K562 (cell line): ENCODE measurements around the gene ZCCHC17. TPM values are rescaled to one million over a fixed set of nuclear protein-coding genes. Genes with fewer than 3 reads are reported as not detected.
A peak's percentile ranks its signal among the peaks of the same experiment; 100 is the strongest.

Experiments used
- ATAC-seq: fragments of 200-7000 bp; cut with Tn5 transposase; 3 replicates; pipeline ENCODE4 v1.9.1; 2020; ENCODE audit warnings: moderate library complexity
- BruUV-seq: library from RNA; stranded (reverse); fragments of 400-500 nt; replicated peaks from 2 replicates; lab custom pipeline; 2021; lab: Mats Ljungman, UMichigan
- CTCF ChIA-PET: fragments of 300-600 bp; formaldehyde crosslinking; extraction: SDS; loops from one replicate; lab custom pipeline; 2021; ENCODE audit warnings: low intra/inter-chr PET ratio; lab: Yijun Ruan, JAX
- POLR2A ChIA-PET: fragments of 300-600, 350-650 bp; sonication (Branson Sonifier 250); formaldehyde crosslinking; extraction: SDS; loops from one replicate; lab custom pipeline; 2021; ENCODE audit warnings: antibody characterized with exemption, inconsistent platforms; lab: Yijun Ruan, JAX
- DNase-seq, 4 experiments: peaks; one replicate each; pipeline versions ENCODE4 v3.0.0 to v3.0.0-alpha.2; 2011 to 2018; ENCODE audit warnings: low spot score in 3 of 4, mixed read lengths in 3 of 4; ENCODE audit errors: extremely low read depth in 1 of 4
- FAIRE-seq: peaks from 2 replicates; lab custom pipeline; 2011; peaks lifted over from hg19 to GRCh38; lab: Jason Lieb, UNC
- H2AFZ ChIP-seq: 2 replicates; pipeline ENCODE4 v1.6.0; 2011; ENCODE audit warnings: low read depth, low read length, control low read depth, inconsistent platforms
- H3K27ac ChIP-seq: fragments of 200-600 bp; 3 replicates; pipeline ENCODE4 v1.8.0; 2011; ENCODE audit warnings: low read depth, mild to moderate bottlenecking, control low read depth, inconsistent platforms, low read length, moderate library complexity, mixed read lengths; ENCODE audit errors: extremely low read depth
- H3K27me3 ChIP-seq, 2 experiments: fragments of 300-600 bp in 1 of 2; 2 replicates in 1 of 2; 3 replicates in 1 of 2; pipeline versions ENCODE4 v1.6.0 to v1.8.0; 2011; ENCODE audit warnings: inconsistent platforms in 2 of 2, low read length in 2 of 2, mild to moderate bottlenecking in 1 of 2, mixed read lengths in 1 of 2, moderate library complexity in 1 of 2; ENCODE audit not compliant: control insufficient read depth in 2 of 2, insufficient read depth in 2 of 2
- H3K36me3 ChIP-seq: fragments of 300-600 bp; 3 replicates; pipeline ENCODE4 v1.8.0; 2011; ENCODE audit warnings: mild to moderate bottlenecking, low read length, inconsistent platforms; ENCODE audit not compliant: control insufficient read depth, insufficient read depth
- H3K4me1 ChIP-seq, 2 experiments: fragments of 200-600 bp in 1 of 2; replicated peaks in 1 of 2; 2 replicates in 1 of 2; 3 replicates in 1 of 2; pipeline versions ENCODE4 v1.5.1 to v1.8.0; 2011; ENCODE audit warnings: inconsistent platforms in 2 of 2, low read length in 2 of 2, mild to moderate bottlenecking in 1 of 2, mixed read lengths in 1 of 2, moderate library complexity in 1 of 2; ENCODE audit not compliant: control insufficient read depth in 2 of 2, insufficient read depth in 2 of 2
- H3K4me2 ChIP-seq: 2 replicates; pipeline ENCODE4 v1.6.1; 2011; ENCODE audit warnings: low read length, control low read depth, inconsistent platforms, mixed read lengths; ENCODE audit not compliant: insufficient read depth
- H3K4me3 ChIP-seq: fragments of 200-600 bp; sonication (generic), shearing (Covaris generic); 2 replicates; pipeline ENCODE4 v1.5.1; 2016; ENCODE audit warnings: control low read depth, inconsistent platforms
- H3K79me2 ChIP-seq: fragments of 200-600 bp; 3 replicates; pipeline ENCODE4 v1.8.0; 2011; ENCODE audit warnings: low read length, inconsistent platforms; ENCODE audit not compliant: control insufficient read depth, insufficient read depth
- H3K9ac ChIP-seq, 2 experiments: 2 replicates each; pipeline versions ENCODE4 v1.6.0 to v1.6.1; 2011; ENCODE audit warnings: low read depth in 2 of 2, low read length in 2 of 2, control low read depth in 1 of 2, inconsistent platforms in 1 of 2, mild to moderate bottlenecking in 1 of 2, mixed read lengths in 1 of 2; ENCODE audit not compliant: insufficient read depth in 1 of 2
- H3K9me1 ChIP-seq: one replicate; pipeline ENCODE4 v1.6.0; 2011; ENCODE audit warnings: inconsistent platforms, mild to moderate bottlenecking, low read length, moderate library complexity; ENCODE audit not compliant: control insufficient read depth, insufficient read depth
- H3K9me3 ChIP-seq: replicated peaks from 2 replicates; pipeline ENCODE4 v1.5.1; 2011; ENCODE audit warnings: low read depth, low read length, inconsistent platforms; ENCODE audit not compliant: control insufficient read depth, insufficient read depth
- H4K20me1 ChIP-seq: replicated peaks from 2 replicates; pipeline ENCODE4 v1.6.1; 2011; ENCODE audit warnings: low read length, inconsistent platforms, mixed read lengths; ENCODE audit not compliant: control insufficient read depth, insufficient read depth
- HDGF ChIP-seq: fragments of 450-650 bp; IDR thresholded peaks from 2 replicates; pipeline ENCODE4 v1.6.1; 2016
- HNRNPH1 ChIP-seq: fragments of 200-400 bp; formaldehyde crosslinking; optimal IDR thresholded peaks from 2 replicates; pipeline ENCODE3; 2017; ENCODE audit warnings: low read depth, mild to moderate bottlenecking, low read length, moderate library complexity
- MEIS2 ChIP-seq: fragments of 450-650 bp; IDR thresholded peaks from 2 replicates; pipeline ENCODE4 v1.6.1; 2014; ENCODE audit warnings: mild to moderate bottlenecking; ENCODE audit not compliant: partially characterized antibody
- NUFIP1 ChIP-seq: fragments of 450-650 bp; IDR thresholded peaks from 2 replicates; pipeline ENCODE4 v1.6.1; 2018; ENCODE audit not compliant: partially characterized antibody
- PBX2 ChIP-seq, 2 experiments: IDR thresholded peaks in 1 of 2; conservative IDR thresholded peaks in 1 of 2; 2 replicates each; pipeline ENCODE4 v1.6.1; 2016; ENCODE audit warnings: low read depth in 2 of 2, mild to moderate bottlenecking in 1 of 2, missing compliant biosample characterization in 1 of 2, missing genetic modification characterization in 1 of 2, moderate library complexity in 1 of 2
- PKNOX1 ChIP-seq: fragments of 450-650 bp; IDR thresholded peaks from 2 replicates; pipeline ENCODE4 v1.6.1; 2016
- SFPQ ChIP-seq: fragments of 200-400 bp; formaldehyde crosslinking; IDR thresholded peaks from 2 replicates; pipeline ENCODE4 v1.6.1; 2017; ENCODE audit warnings: mild to moderate bottlenecking, low read depth, low read length, moderate library complexity
- SMARCC2 ChIP-seq: fragments of 450-650 bp; IDR thresholded peaks from 2 replicates; pipeline ENCODE4 v1.6.1; 2017; ENCODE audit warnings: antibody characterized with exemption, moderate library complexity, mild to moderate bottlenecking, low read depth
- TOE1 ChIP-seq, 2 experiments: fragments of 450-650 bp in 1 of 2; sonication (generic) in 1 of 2; formaldehyde crosslinking in 1 of 2; IDR thresholded peaks; 2 replicates each; pipeline versions ENCODE4 v1.7.1 to v1.8.0; 2016 to 2022; ENCODE audit warnings: borderline replicate concordance in 2 of 2, mild to moderate bottlenecking in 2 of 2, antibody characterized with exemption in 1 of 2, inconsistent platforms in 1 of 2, low read depth in 1 of 2, missing genetic modification reagents in 1 of 2, moderate library complexity in 1 of 2
- WGBS: fragments of 100-300 bp; shearing (Covaris generic); methylation state at CpG from one replicate; pipeline ENCODE4 v1.1.6; 2016; ENCODE audit warnings: low coverage, mixed read lengths; ENCODE audit not compliant: insufficient coverage; ENCODE audit errors: missing lambda C conversion rate; 5-methylcytosine and 5-hydroxymethylcytosine counted together
- in situ Hi-C: fragments of 300-500 bp; cut with MboI; formaldehyde crosslinking; loops from 4 replicates; pipeline ENCODE4 v1.15.0; 2018; ENCODE audit warnings: inconsistent platforms, mixed read lengths
- intact Hi-C: fragments of 100-400 bp; cut with micrococcal nuclease; formaldehyde crosslinking; loops from 2 replicates; pipeline ENCODE4 v1.14.2; 2022
- polyA plus RNA-seq, 8 experiments: library from polyadenylated mRNA; depleted of rRNA in 4 of 8; stranded (reverse) in 5 of 8; unstranded in 3 of 8; fragments of >200 nt; fragmentation: Nextera tagmentation in 2 of 8; fragmentation: Illumina TruSeq in 1 of 8; extraction: Ambion mirVana in 2 of 8; extraction: Trizol in 1 of 8; gene quantifications; 2 replicates each; pipeline versions ENCODE4 v1.2.1 to v1.2.3, GENCODE V29; 2011 to 2014; ENCODE audit warnings: inconsistent platforms in 1 of 8, missing spikeins in 1 of 8
- total RNA-seq, 7 experiments: library from RNA; depleted of rRNA in 6 of 7; stranded (reverse); fragments of >200 nt in 6 of 7; fragmentation: Illumina TruSeq in 2 of 7; extraction: Trizol in 2 of 7; gene quantifications; 2 replicates each; pipeline versions ENCODE4 v1.2.1 to v1.2.3, GENCODE V29; 2011 to 2021; ENCODE audit warnings: low replicate concordance in 1 of 7
- TF ChIP-seq, protein P1 (sequence below): fragments of 450-650 bp; IDR thresholded peaks from 2 replicates; pipeline ENCODE4 v1.7.0; 2016; ENCODE audit warnings: borderline replicate concordance

Gene ZCCHC17
- total and polyA plus RNA-seq, 9 of the 15 experiments (the other 6 are each of a cell fraction or from before 2014, with no cell fraction given) = 46.9 to 150 (median 74.7) TPM

- FAIRE-seq = no peak
- H4K20me1 ChIP-seq = no peaks in the 10 kb centered on the region
- ChIA-PET CTCF (no interaction called here), POLR2A (interaction anchor here (1.2 to 1.8 kb wide), 4 partner anchors 11 to 30 kb away, joined by 3 to 8 read pairs (median 5); partner anchors contain the start of genes SNRNP40 and ZCCHC17)
- no peak for TF ChIP-seq NUFIP1
- TF ChIP-seq HDGF = no peak
- no peak for TF ChIP-seq SMARCC2
- TF ChIP-seq MEIS2 = peak; percentile 50
- TF ChIP-seq TOE1 (IDR thresholded peaks at IDR 0.05; ENCODE audit: borderline replicate concordance) = no peak
- no peak for TF ChIP-seq TOE1 (CRISPR knock-in tag; IDR thresholded peaks at IDR 0.05; ENCODE audit: borderline replicate concordance, low read depth)
- TF ChIP-seq PKNOX1 = peak; percentile 69
- TF ChIP-seq SFPQ = no peak
- TF ChIP-seq HNRNPH1 = no peak
- no peak for TF ChIP-seq PBX2 (CRISPR knock-in tag; IDR thresholded peaks at IDR 0.05; ENCODE audit: low read depth)
- TF ChIP-seq PBX2 (tag; conservative IDR thresholded peaks at IDR 0.05; ENCODE audit: low read depth) = peak; percentile 57
- TF ChIP-seq, protein P1, sequence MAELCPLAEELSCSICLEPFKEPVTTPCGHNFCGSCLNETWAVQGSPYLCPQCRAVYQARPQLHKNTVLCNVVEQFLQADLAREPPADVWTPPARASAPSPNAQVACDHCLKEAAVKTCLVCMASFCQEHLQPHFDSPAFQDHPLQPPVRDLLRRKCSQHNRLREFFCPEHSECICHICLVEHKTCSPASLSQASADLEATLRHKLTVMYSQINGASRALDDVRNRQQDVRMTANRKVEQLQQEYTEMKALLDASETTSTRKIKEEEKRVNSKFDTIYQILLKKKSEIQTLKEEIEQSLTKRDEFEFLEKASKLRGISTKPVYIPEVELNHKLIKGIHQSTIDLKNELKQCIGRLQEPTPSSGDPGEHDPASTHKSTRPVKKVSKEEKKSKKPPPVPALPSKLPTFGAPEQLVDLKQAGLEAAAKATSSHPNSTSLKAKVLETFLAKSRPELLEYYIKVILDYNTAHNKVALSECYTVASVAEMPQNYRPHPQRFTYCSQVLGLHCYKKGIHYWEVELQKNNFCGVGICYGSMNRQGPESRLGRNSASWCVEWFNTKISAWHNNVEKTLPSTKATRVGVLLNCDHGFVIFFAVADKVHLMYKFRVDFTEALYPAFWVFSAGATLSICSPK = no peak
- in situ Hi-C loops = no loop called here
- no peak overlapping the region for H2AFZ ChIP-seq
- ATAC-seq = no peak
- H3K9me1 ChIP-seq = no peaks in the 10 kb centered on the region
- no peaks in the 10 kb centered on the region for H3K79me2 ChIP-seq
- H3K4me2 ChIP-seq = no peak overlapping the region
- intact Hi-C loops = no loop called here
- H3K27me3 ChIP-seq = no peaks in the 10 kb centered on the region
- DNase-seq = no peak
- H3K9me3 ChIP-seq = no peaks in the 10 kb centered on the region
- 87% methylated on average over 1 of the region's 1 CpG for WGBS
- no peaks in the 10 kb centered on the region; the same call in 2 of the 3 replicates for H3K36me3 ChIP-seq
- no peak overlapping the region for H3K4me3 ChIP-seq
- peaks cover 0 to 10% of the 10 kb centered on the region in 2 experiments; a peak in 2 of 5 replicates for H3K4me1 ChIP-seq
- H3K9ac ChIP-seq = no peak overlapping the region
- BruUV-seq = no TSS peak
- H3K27ac ChIP-seq = no peak overlapping the region
Measured at GRCh38 chr1:31326461-31326860, 29.6 kb downstream of the ZCCHC17 start.
